Lung (tissue), 12 donors: ENCODE results near the gene TRAPPC2B. TPM values are rescaled to one million over a fixed set of nuclear protein-coding genes. Genes with fewer than 3 reads are reported as not detected.

ENCODE experiments used
- ATAC-seq: fragments of 200-7000 bp; cut with Tn5 transposase; one replicate; pipeline ENCODE4 v1.9.1; 2020; ENCODE audit warnings: moderate number of reproducible peaks; ENCODE audit not compliant: insufficient read depth, low FRiP score
- DNase-seq, 3 donors: peaks; one replicate each; pipeline ENCODE4 v3.0.0-alpha.2; 2013 to 2017
- H3K27ac ChIP-seq, 2 donors: one replicate each; pipeline ENCODE4 v1.5.1; 2013; ENCODE audit warnings: mild to moderate bottlenecking in 2 of 2, moderate library complexity in 2 of 2, control low read depth in 1 of 2, inconsistent platforms in 1 of 2, low read depth in 1 of 2, low read length in 1 of 2
- H3K27me3 ChIP-seq, 3 donors: one replicate each; pipeline ENCODE4 v1.5.1; 2013; ENCODE audit warnings: low read length in 2 of 3; ENCODE audit not compliant: control insufficient read depth in 3 of 3, insufficient read depth in 3 of 3
- H3K36me3 ChIP-seq, 4 donors: one replicate each; pipeline ENCODE4 v1.5.1; 2013; ENCODE audit warnings: low read length in 4 of 4, mild to moderate bottlenecking in 1 of 4, moderate library complexity in 1 of 4; ENCODE audit not compliant: control insufficient read depth in 4 of 4, insufficient read depth in 4 of 4
- H3K4me1 ChIP-seq, 5 donors: one replicate each; pipeline ENCODE4 v1.5.1; 2013; ENCODE audit warnings: low read length in 5 of 5, mild to moderate bottlenecking in 2 of 5, moderate library complexity in 1 of 5; ENCODE audit not compliant: control insufficient read depth in 5 of 5, insufficient read depth in 5 of 5
- H3K4me3 ChIP-seq: one replicate; pipeline ENCODE4 v1.5.1; 2013; ENCODE audit warnings: mild to moderate bottlenecking, control low read depth, moderate library complexity
- H3K9ac ChIP-seq, 2 donors: one replicate each; pipeline ENCODE4 v1.5.1; 2013; ENCODE audit warnings: low read length in 2 of 2, control low read depth in 1 of 2; ENCODE audit not compliant: insufficient read depth in 1 of 2
- H3K9me3 ChIP-seq, 4 donors: one replicate each; pipeline ENCODE4 v1.5.1; 2013; ENCODE audit warnings: low read length in 3 of 4, mild to moderate bottlenecking in 1 of 4, moderate library complexity in 1 of 4; ENCODE audit not compliant: control insufficient read depth in 4 of 4, insufficient read depth in 3 of 4
- CTCF ChIP-seq: IDR thresholded peaks from 2 replicates; pipeline ENCODE4 v1.5.1; 2012; ENCODE audit warnings: mild to moderate bottlenecking; ENCODE audit errors: control extremely low read depth, extremely low read depth
- WGBS, 2 donors: extraction: QIAGEN DNeasy Blood & Tissue Kit; methylation state at CpG; one replicate each; pipeline ENCODE4 v1.1.7; 2013; 5-methylcytosine and 5-hydroxymethylcytosine counted together
- polyA plus RNA-seq, 2 donors: library from polyadenylated mRNA; stranded (reverse); fragments of 200-250 nt; gene quantifications; one replicate each; pipeline ENCODE4 v1.2.1, GENCODE V29; 2013
- total RNA-seq, 2 donors: library from RNA; depleted of rRNA in 1 of 2; stranded (reverse); fragments of >200 nt in 1 of 2; gene quantifications; one replicate each; pipeline ENCODE4 v1.2.1, GENCODE V29; 2014 to 2021
- donor health status: control.
- donor health status: control.
- donor health status: Bipolar disorder and iron deficiency.
- donor health status: healthy.
- donor health status: DM: yes; HTN: yes; CAD: no.

The TRAPPC2B gene
- total and polyA plus RNA-seq, 4 donors: 6.2 to 25.4 (median 15.2) TPM

DNA sequence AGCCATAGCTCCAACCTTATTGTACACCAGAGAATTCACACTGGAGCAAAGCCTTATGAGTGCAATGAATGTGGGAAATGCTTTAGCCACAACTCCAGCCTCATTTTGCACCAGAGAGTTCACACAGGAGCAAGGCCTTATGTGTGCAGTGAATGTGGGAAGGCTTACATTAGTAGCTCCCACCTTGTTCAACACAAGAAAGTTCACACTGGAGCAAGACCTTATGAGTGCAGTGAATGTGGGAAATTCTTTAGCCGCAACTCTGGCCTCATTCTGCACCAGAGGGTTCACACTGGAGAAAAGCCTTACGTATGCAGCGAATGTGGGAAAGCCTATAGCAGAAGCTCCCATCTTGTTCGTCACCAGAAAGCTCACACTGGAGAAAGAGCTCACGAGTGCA, 5.9 kb upstream of the TRAPPC2B start:
- Histone ChIP-seq H3K27me3 (no peaks in the 10 kb centered on the region), H3K4me3 (no peak overlapping the region), H3K36me3 (peaks cover 23 to 53% (median 38%) of the 10 kb centered on the region in 4 donors), H3K27ac (no peak overlapping the region), H3K9me3 (peaks cover 0 to 52% (median 0%) of the 10 kb centered on the region in 4 donors), H3K9ac (no peak overlapping the region), H3K4me1 (peaks cover 3 to 9% (median 5%) of the 10 kb centered on the region in 5 donors)
- TF ChIP-seq CTCF: no peak
- WGBS, 2 donors: 99% methylated on average over 5 of the region's 5 CpGs
- ATAC-seq (no peak), DNase-seq (no peak)

DNA sequence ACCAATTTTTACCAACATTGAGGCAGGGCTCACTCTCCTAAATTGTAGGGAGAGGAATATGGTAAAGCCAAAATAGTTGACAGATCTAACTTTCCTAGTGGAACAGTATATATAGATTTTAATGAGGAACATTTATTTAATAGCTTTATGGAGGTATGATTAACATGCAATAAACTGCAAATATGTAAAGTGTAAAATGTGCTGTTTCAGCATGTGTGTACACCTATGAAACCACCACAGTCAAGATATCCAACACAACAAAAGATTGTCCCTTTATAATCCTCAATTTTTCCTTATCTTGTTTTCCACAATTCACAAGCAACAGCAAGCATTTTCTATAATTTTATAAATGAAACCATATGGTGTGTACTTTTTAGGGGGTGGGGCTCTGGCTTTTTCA, 4.1 kb upstream of the TRAPPC2B start:
- Histone ChIP-seq H3K27me3 (no peaks in the 10 kb centered on the region), H3K36me3 (peaks cover 23 to 45% (median 36%) of the 10 kb centered on the region in 4 donors), H3K9me3 (peaks cover 0 to 43% (median 0%) of the 10 kb centered on the region in 4 donors), H3K9ac (no peak overlapping the region), H3K27ac (no peak overlapping the region), H3K4me3 (no peak overlapping the region), H3K4me1 (peaks cover 0 to 6% (median 3%) of the 10 kb centered on the region in 5 donors)
- TF ChIP-seq CTCF: no peak
- no peak for ATAC-seq
- DNase-seq: no peak

GRCh38 chr19:57362419-57362818, 932 bp upstream of the TRAPPC2B start:
- Histone ChIP-seq H3K4me3 (no peak overlapping the region), H3K4me1 (peaks cover 0 to 7% (median 3%) of the 10 kb centered on the region in 5 donors), H3K9ac (peak overlapping the region; percentile 85 to 89), H3K27me3 (no peaks in the 10 kb centered on the region), H3K27ac (peak overlapping the region; percentile 74 to 89), H3K36me3 (peaks cover 5 to 15% (median 12%) of the 10 kb centered on the region in 4 donors), H3K9me3 (peaks cover 0 to 23% (median 0%) of the 10 kb centered on the region in 4 donors)
- 72 to 76% methylated on average over 2 of the region's 2 CpGs for WGBS, 2 donors
- no peak for TF ChIP-seq CTCF
- ATAC-seq (no peak), DNase-seq (peak in 1 of 3 donors; percentile 9)

- peak overlapping the region; percentile 84 to 89 for H3K27ac ChIP-seq
- ATAC-seq (no peak), DNase-seq (peak in 2 of 3 donors; percentile 24 to 42)
- H3K9ac ChIP-seq: peak overlapping the region; percentile 93 to 96
- H3K4me1 ChIP-seq: peaks cover 0 to 7% (median 5%) of the 10 kb centered on the region in 5 donors
- peaks cover 0 to 19% (median 0%) of the 10 kb centered on the region in 4 donors for H3K9me3 ChIP-seq
- whole genome bisulfite sequencing, 2 donors: 1 to 2% methylated on average over 17 to 18 of the region's 18 CpGs
- H3K4me3 ChIP-seq: peak overlapping the region; percentile 70
- TF ChIP-seq CTCF: no peak
- H3K27me3 ChIP-seq: no peaks in the 10 kb centered on the region
- peaks cover 0 to 4% (median 0%) of the 10 kb centered on the region in 4 donors for H3K36me3 ChIP-seq
These were observed 384 bp downstream of the TRAPPC2B start for GRCh38 chr19:57363688-57364181.
